Activated B cell treated with CpG ODN at 0.5 μM for 24 hours (primary cell): ENCODE results near the gene LUC7L. TPM values are rescaled to one million over a fixed set of nuclear protein-coding genes. Genes with fewer than 3 reads are reported as not detected.
"Not testable (repeated sequence)": the region's sequence is repeated elsewhere in the genome, so short reads cannot be mapped to it uniquely, and the experiment has no call there.

Experiments used
- ATAC-seq: fragments of 200-7000 bp; cut with Tn5 transposase; one replicate; pipeline ENCODE4 v1.10.0; 2021; ENCODE audit warnings: low read depth, mild to moderate bottlenecking, moderate library complexity
- CTCF ChIA-PET: fragments of 350-600 bp; sonication (Branson Sonifier 250); formaldehyde crosslinking; loops from one replicate; lab custom pipeline; 2021; ENCODE audit warnings: antibody characterized with exemption; lab: Charles Lee
- POLR2A ChIA-PET: fragments of 350-600 bp; sonication (Branson Sonifier 250); formaldehyde crosslinking; loops from one replicate; lab custom pipeline; 2021; ENCODE audit warnings: antibody characterized with exemption; lab: Charles Lee
- DNase-seq: peaks from one replicate; pipeline ENCODE4 v3.0.0; 2022
- H3K27ac Mint-ChIP-seq: one replicate; pipeline ENCODE4 v1.8.0; 2020; ENCODE audit warnings: mixed read lengths
- H3K27me3 Mint-ChIP-seq: one replicate; pipeline ENCODE4 v1.8.0; 2021; ENCODE audit warnings: mixed read lengths
- H3K36me3 Mint-ChIP-seq: one replicate; pipeline ENCODE4 v1.8.0; 2021; ENCODE audit warnings: low read depth, mixed read lengths
- H3K4me1 Mint-ChIP-seq: one replicate; pipeline ENCODE4 v1.8.0; 2021; ENCODE audit warnings: mixed read lengths
- H3K4me3 Mint-ChIP-seq: one replicate; pipeline ENCODE4 v1.8.0; 2020; ENCODE audit warnings: mild to moderate bottlenecking, mixed read lengths
- H3K9me3 Mint-ChIP-seq: one replicate; pipeline ENCODE4 v1.8.0; 2020; ENCODE audit warnings: mixed read lengths
- intact Hi-C: fragments of 100-400 bp; cut with micrococcal nuclease; formaldehyde crosslinking; loops from one replicate; pipeline ENCODE4 v1.15.1; 2024
- total RNA-seq: library from RNA; stranded (reverse); gene quantifications from 2 replicates; pipeline ENCODE4 v1.2.3, GENCODE V29; 2022
- TF ChIP-seq, protein P1 (sequence below): fragments of 200-600 bp; IDR thresholded peaks from one replicate; pipeline ENCODE4 v1.8.0; 2022; ENCODE audit warnings: antibody characterized with exemption, mild to moderate bottlenecking

Gene LUC7L
- total RNA-seq, 1 donor from 2014 or later: 100 TPM

DNA sequence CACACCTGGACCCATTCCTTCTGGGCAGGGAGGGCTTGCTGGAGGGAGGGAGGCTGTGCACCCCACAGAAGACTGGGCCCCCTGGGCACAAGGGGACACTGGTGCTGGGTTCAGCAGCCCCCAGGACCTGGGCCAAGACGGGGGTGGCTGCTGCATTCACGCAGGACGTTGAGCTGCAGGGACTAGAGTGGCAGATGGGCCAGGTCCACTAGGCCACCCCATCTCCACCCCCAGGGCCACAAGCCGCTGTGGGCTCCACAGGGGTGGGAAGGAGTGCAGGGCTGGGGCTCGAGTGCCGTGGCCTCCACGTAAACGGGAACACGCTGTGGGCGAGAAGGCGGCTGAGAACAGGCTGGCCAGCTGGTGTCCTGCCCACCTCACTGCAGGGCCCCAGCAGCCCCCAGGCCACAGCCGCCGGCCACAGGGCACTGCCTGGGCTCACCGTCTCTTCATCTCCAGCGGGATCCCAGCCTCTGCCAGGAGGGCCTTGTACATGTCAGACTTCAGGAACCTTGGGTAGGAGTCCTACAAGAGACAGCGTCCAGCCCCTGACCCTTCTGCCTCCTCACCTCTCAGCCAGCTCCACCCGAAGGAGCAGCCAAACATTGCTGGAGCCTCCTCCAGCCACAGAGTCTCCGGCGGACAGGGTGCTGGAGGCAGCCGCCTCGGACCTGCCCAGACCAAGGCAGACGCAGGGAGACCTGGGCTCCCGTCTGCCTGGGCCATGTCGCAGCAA lies 40.0 kb upstream of the LUC7L start:
- Mint-ChIP-seq H3K36me3 (peaks cover 10% of the 10 kb centered on the region), H3K9me3 (no peaks in the 10 kb centered on the region), H3K4me3 (no peak overlapping the region), H3K27me3 (peaks cover 1% of the 10 kb centered on the region), H3K4me1 (no peaks in the 10 kb centered on the region), H3K27ac (no peak overlapping the region)
- DNase-seq: no peak
- ChIA-PET POLR2A (no interaction called here), CTCF (no interaction called here)
- TF ChIP-seq, protein P1, sequence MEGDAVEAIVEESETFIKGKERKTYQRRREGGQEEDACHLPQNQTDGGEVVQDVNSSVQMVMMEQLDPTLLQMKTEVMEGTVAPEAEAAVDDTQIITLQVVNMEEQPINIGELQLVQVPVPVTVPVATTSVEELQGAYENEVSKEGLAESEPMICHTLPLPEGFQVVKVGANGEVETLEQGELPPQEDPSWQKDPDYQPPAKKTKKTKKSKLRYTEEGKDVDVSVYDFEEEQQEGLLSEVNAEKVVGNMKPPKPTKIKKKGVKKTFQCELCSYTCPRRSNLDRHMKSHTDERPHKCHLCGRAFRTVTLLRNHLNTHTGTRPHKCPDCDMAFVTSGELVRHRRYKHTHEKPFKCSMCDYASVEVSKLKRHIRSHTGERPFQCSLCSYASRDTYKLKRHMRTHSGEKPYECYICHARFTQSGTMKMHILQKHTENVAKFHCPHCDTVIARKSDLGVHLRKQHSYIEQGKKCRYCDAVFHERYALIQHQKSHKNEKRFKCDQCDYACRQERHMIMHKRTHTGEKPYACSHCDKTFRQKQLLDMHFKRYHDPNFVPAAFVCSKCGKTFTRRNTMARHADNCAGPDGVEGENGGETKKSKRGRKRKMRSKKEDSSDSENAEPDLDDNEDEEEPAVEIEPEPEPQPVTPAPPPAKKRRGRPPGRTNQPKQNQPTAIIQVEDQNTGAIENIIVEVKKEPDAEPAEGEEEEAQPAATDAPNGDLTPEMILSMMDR: no peak
- no peak for ATAC-seq
- intact Hi-C loops: no loop called here

DNA sequence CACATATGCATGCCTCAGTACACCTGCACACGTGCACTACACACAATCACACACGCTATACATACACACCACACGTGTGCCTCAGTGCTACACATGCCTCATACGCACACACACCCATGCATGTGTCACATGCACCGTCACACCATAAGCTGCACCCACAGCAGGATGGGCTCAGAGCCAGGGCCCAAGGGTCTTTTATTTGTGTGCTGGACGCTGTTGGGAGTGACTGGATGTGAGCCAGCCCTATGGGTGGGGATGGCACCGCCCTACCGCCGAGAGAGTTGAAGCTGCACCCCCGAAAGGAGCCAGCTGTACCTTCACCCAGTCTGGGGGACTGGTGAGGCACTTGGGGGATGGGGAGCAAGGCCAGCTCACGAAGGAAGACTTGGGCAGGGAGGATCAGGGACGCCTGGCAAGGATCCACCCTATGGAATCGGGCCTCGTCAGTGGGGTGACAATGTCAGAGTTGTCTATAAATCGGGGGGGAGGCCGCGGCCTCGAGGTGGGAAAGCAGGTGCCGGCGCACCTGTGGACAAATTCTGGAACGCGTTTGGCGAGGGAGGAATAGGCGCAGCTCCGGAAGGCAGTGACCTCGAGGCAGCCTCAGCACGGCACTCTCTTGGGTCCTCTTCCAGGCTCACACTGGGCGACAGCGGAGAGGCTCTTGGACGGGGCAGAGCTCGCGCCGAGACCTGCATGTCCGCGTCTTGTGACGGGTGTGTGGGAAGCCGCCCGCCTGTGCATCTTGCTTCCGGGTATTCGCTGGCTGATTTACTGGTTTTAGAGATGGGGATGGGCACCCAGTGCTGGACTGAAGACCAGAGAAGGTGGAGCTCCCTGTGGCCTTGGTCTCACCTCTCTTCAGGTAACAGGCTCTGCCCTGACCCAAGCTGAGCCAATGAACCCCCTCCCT lies 39.1 kb upstream of the LUC7L start:
- H3K9me3 Mint-ChIP-seq: no peaks in the 10 kb centered on the region
- peaks cover 15% of the 10 kb centered on the region for H3K36me3 Mint-ChIP-seq
- POLR2A ChIA-PET: no interaction called here
- H3K4me3 Mint-ChIP-seq: no peak overlapping the region
- TF ChIP-seq, protein P1: no peak
- DNase-seq (no peak), ATAC-seq (no peak)
- H3K27me3 Mint-ChIP-seq: no peaks in the 10 kb centered on the region
- intact Hi-C loops: no loop called here
- CTCF ChIA-PET: no interaction called here
- H3K4me1 Mint-ChIP-seq: no peaks in the 10 kb centered on the region
- H3K27ac Mint-ChIP-seq: no peak overlapping the region

DNA sequence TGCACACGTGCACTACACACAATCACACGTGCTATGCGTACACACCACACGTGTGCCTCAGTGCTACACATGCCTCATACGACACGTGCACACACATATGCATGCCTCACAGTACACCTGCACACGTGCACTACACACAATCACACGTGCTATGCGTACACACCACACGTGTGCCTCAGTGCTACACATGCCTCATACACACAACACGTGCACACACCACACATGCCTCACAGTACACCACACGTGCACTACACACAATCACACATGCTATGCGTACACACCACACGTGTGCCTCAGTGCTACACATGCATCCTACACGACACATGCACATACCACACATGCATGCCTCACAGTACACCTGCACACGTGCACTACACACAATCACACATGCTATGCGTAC lies 38.3 kb upstream of the LUC7L start:
- H3K9me3 Mint-ChIP-seq, H3K27ac Mint-ChIP-seq, DNase-seq, intact Hi-C loops, H3K4me1 Mint-ChIP-seq, H3K27me3 Mint-ChIP-seq, H3K4me3 Mint-ChIP-seq, CTCF ChIA-PET, ATAC-seq, POLR2A ChIA-PET: not testable (repeated sequence)
- peaks cover 18% of the 10 kb centered on the region for H3K36me3 Mint-ChIP-seq

DNA sequence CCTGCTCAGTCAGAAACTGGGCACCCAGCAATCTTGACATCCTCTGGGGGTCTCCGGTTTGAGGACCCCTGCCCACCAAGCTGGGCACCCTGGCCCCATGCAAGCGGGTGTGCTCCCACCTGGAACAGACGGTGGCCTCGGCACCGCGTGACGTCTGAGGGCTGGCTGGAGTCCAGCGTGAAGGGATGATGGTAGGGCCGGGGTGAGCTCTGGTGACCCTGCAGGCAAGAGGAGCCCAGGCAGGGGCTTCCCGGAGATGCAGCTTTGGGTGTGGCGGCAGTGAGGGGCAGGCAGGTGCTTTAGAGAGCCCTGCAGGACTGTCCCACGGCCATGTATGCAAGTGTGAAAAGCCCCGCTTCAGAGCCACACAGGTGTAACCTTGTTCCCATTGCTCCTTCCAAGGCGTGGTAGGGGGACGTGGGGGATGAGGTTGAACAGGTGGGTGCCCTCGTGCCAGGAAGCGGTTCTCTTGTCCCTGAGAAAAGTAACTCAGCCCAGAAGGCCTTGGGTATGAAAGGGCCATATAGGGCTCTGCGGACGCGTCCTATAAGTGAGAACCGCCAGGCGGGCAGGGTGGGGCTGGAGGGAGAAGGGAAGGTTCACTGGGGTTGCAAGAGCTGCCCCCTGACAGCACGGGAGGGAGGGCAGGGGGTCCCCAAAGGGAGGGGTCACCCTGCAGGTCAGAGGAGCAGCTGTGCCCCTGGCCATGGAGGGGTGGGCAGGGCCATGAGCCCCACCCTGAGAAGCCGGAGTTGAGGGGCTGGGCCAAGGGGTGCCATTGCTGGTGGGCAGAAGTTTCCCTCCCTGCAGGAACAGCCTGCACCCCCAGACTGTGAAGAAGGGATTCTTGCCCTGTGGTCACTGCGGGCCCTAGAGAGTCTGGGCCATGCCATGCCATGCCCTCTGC lies 37.3 kb upstream of the LUC7L start:
- intact Hi-C loops: no loop called here
- H3K9me3 Mint-ChIP-seq: no peaks in the 10 kb centered on the region
- no peak overlapping the region for H3K4me3 Mint-ChIP-seq
- peaks cover 28% of the 10 kb centered on the region for H3K36me3 Mint-ChIP-seq
- no peaks in the 10 kb centered on the region for H3K4me1 Mint-ChIP-seq
- H3K27me3 Mint-ChIP-seq: no peaks in the 10 kb centered on the region
- H3K27ac Mint-ChIP-seq: no peak overlapping the region
- no peak for DNase-seq
- ChIA-PET POLR2A (interaction anchor here (0.7 kb wide), 1 partner anchor 166 kb away, joined by 3 read pairs; no protein-coding TSS in a partner anchor), CTCF (no interaction called here)
- TF ChIP-seq, protein P1: no peak
- ATAC-seq: no peak

DNA sequence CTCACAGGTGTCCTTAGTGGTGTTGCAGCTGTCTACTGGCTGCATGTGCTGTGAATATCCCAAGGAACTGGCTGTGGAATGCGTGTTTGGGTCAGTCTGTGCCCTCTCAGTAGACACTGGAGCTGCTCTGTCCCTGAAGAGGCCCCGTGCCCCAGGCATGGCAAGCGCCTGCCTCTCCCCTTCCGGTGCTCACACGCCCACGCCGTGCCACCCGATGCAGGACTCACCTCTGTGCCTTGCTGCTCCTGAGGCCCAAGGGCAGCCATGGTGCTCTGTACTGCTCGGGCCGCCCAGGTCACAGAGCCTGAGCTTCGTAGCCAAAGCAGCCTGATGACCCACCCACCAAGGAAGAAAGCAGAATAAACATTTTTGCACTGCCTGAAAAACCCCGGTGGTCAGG lies 36.5 kb upstream of the LUC7L start:
- H3K4me1 Mint-ChIP-seq: no peaks in the 10 kb centered on the region
- peaks cover 33% of the 10 kb centered on the region for H3K36me3 Mint-ChIP-seq
- ChIA-PET POLR2A (no interaction called here), CTCF (no interaction called here)
- intact Hi-C loops: no loop called here
- H3K9me3 Mint-ChIP-seq: no peaks in the 10 kb centered on the region
- ATAC-seq (no peak), DNase-seq (no peak)
- H3K27ac Mint-ChIP-seq: no peak overlapping the region
- H3K27me3 Mint-ChIP-seq: no peaks in the 10 kb centered on the region
- TF ChIP-seq, protein P1: no peak
- no peak overlapping the region for H3K4me3 Mint-ChIP-seq
